ENCODE measurements around the gene ADGRG6.

ADGRG6 gene

GRCh38 chr6:142291512-142291911 lies 10.3 kb upstream of the ADGRG6 start:
- no peak for DNase-seq (ENCODE audit: low read depth)

GRCh38 chr6:142292166-142292924 lies 9.5 kb upstream of the ADGRG6 start:
- no peak for DNase-seq (ENCODE audit: low read depth)

DNA sequence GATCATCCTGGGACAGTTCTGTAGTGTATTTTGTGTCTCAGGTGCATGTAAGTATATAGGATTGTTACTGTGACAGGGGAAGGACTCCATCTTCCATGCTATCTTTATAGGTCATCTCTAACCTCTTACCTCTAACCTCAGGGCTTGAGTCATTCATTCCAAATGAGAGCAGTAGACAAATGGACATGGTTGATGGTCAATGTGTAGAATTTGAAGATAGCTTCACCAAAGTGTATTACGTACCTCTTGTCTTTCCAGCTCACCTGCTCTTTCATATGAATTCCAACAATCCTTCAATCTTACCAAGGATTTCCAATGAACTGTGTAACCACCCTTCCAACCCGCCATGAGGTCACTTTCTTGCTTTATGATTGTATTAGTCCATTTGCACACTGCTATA lies 8.7 kb upstream of the ADGRG6 start:
- DNase-seq (ENCODE audit: low read depth) = no peak

DNA sequence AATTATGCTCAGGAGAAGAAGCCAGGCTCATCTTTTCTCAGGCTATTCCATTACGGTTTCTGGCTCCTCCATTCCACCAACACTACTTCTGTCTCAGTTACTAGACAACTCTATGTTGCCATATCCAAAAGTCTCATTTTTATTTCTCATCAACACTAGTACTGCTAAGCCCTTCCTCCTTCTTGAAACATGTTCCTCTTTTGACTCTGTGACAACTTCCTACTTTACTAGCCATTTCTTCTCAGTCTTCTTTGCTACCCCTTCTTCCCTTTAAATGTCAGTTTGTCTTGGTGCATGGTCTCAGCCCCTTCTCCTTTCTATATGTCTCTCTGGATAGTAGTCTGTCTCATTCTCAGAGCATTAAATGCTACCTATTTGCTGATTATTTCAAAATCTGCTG lies 7.1 kb upstream of the ADGRG6 start:
- no peak for DNase-seq (ENCODE audit: low read depth)

DNA sequence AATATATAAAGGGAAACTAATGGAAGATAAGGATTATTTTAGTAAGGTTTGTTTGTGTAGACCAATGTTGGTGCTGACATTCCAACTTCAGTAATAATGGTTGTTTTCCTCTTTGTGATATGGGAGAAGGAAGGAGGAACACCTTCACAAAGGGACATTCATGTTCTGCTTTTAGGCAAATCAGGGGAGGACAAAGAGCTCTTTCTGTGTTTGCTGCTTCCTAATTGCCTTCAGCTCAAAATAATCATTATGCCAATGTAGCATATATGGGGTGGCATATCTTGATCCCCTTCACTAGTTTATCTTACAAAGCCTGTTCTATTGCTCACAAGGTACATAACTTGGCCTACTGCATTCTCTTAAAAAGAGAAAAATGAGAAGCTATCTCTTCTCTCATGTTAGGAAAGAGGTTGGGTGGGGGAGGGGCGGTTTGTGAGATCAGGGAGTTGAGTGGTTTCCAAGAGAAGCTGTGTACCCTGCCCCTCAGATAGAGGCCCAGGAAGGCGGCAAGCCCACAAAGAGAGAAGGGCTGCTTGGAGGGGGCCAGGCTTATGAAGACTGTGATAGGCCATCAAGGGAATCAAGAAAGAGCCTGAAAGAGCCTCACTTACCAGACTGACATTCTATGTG lies 4.7 kb upstream of the ADGRG6 start:
- no peak for DNase-seq (ENCODE audit: low read depth)

DNA sequence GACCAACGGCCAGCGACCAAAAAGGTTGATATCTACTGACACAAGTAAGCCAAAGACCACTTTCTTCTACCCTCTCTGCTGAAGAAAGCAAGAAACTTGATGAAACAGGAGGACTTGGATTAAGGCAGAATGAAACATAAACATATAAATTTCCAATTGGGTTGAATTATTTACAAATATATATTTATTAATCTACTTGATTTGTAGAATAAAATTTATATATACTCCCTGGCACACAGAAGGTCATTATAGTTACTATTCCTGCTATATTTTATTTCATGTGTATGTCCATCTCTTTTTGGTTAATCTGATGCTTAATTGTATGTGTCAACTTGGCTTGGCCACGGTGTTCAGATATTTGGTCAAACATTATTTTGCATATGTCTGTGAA lies 4.2 kb upstream of the ADGRG6 start:
- DNase-seq (ENCODE audit: low read depth) = no peak

GRCh38 chr6:142297996-142298753 lies 3.6 kb upstream of the ADGRG6 start:
- no peak for DNase-seq (ENCODE audit: low read depth)

- DNase-seq (ENCODE audit: low read depth) = no peak
These were observed 1.5 kb upstream of the ADGRG6 start for GRCh38 chr6:142300302-142300701.

- peak; percentile 6 for DNase-seq (ENCODE audit: low read depth)
These were observed 803 bp upstream of the ADGRG6 start for GRCh38 chr6:142300758-142301650.

DNA sequence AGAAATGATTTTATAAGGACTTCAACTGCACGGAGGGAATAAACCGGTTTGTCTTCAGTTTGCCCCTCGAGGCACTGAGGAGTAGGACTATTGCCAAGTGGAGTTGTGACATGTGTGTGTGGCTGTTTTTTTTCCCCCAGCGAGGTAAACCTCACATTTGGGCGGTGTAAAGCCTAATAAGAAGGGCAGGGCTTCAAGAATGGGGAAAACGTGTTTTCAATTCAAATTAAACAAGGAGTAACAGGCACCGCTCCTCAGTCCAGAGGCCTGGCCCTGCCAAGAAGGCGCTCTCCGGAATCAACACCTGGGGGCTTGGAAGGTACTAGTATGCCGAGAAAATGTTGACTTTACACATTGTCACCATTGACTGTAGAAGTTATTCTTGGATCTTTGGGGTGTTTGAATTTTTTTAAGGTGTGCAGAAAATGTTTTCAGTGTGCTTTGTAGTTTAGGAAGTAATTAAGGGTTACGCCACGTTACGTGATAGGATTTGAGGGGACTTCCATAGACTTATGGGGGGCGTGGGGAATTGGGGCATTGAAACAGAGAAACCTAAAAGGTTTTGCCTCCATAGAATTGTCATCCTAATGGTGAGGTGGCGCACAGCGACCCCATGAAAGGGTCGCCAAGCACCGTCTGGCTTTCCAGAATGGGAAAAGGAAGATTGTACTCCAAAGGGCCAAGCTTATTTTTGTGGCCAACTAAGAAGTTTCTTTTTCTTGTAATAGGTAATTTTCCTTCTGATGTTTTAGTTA lies 791 bp downstream of the ADGRG6 start:
- DNase-seq (ENCODE audit: low read depth) = no peak

GRCh38 chr6:142303176-142303533 lies 1.3 kb downstream of the ADGRG6 start:
- no peak for DNase-seq (ENCODE audit: low read depth)

- DNase-seq (ENCODE audit: low read depth) = no peak
These were observed 2.4 kb downstream of the ADGRG6 start for GRCh38 chr6:142304241-142304640.

DNA sequence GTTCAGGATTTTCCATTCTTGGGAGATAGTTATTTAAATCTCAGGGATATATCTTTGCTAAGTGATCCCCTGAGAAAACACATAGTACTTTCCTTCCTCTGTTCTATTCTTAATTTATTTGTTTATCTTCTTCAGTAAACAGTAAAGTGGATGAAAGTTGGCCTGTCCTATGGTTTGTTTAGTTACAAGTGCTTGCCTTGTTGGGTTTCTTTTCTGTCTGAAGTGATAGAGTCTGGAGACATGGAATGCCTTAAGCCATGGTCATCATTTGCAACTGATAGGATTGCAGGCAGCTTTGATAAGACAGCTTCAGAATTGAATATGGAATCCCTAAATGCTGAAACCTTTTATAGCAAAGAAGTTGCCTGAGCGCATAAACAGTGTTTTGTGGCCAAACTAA lies 4.9 kb downstream of the ADGRG6 start:
- no peak for DNase-seq (ENCODE audit: low read depth)

GRCh38 chr6:142307963-142308748 lies 6.3 kb downstream of the ADGRG6 start:
- DNase-seq (ENCODE audit: low read depth) = no peak

- DNase-seq (ENCODE audit: low read depth) = no peak
These were observed 7.6 kb downstream of the ADGRG6 start for GRCh38 chr6:142309426-142309825.

GRCh38 chr6:142313284-142313683 lies 11.5 kb downstream of the ADGRG6 start:
- no peak for DNase-seq (ENCODE audit: low read depth)

GRCh38 chr6:142316791-142317368 lies 15.1 kb downstream of the ADGRG6 start:
- no peak for DNase-seq (ENCODE audit: low read depth)

GRCh38 chr6:142318714-142319113 lies 16.9 kb downstream of the ADGRG6 start:
- no peak for DNase-seq (ENCODE audit: low read depth)

- no peak for DNase-seq (ENCODE audit: low read depth)
These were observed 18.6 kb downstream of the ADGRG6 start for GRCh38 chr6:142320366-142320765.

DNA sequence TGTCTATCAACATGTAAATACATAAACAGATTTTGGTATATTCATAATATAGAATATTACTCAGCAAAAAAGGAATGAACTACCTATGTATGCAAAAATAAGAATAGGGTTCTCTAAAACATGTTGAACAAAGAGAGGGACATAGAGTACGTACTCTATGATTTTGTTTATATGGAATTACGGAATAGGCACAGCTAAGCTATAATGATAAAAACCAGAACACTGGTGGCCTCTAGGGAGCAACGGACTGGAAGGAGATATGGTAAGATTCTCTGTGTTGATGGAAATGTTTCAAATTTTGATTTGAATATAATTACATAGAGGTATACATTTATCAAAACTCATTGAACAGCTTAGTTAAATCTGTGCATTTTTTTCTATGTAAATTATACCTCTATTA lies 19.6 kb downstream of the ADGRG6 start:
- DNase-seq (ENCODE audit: low read depth) = no peak

All from fibroblast of gingiva (primary cell).